Lung (tissue), 12 donors: Measurements from ENCODE around the gene ATP8B3. TPM values are rescaled to one million over a fixed set of nuclear protein-coding genes. Genes with fewer than 3 reads are reported as not detected.
"Not testable (repeated sequence)": the region's sequence is repeated elsewhere in the genome, so short reads cannot be mapped to it uniquely, and the experiment has no call there.

Experiments
- ATAC-seq: fragments of 200-7000 bp; cut with Tn5 transposase; one replicate; pipeline ENCODE4 v1.9.1; 2020; ENCODE audit warnings: moderate number of reproducible peaks; ENCODE audit not compliant: insufficient read depth, low FRiP score
- DNase-seq, 3 donors: peaks; one replicate each; pipeline ENCODE4 v3.0.0-alpha.2; 2013 to 2017
- H3K27ac ChIP-seq, 2 donors: one replicate each; pipeline ENCODE4 v1.5.1; 2013; ENCODE audit warnings: mild to moderate bottlenecking in 2 of 2, moderate library complexity in 2 of 2, control low read depth in 1 of 2, inconsistent platforms in 1 of 2, low read depth in 1 of 2, low read length in 1 of 2
- H3K27me3 ChIP-seq, 3 donors: one replicate each; pipeline ENCODE4 v1.5.1; 2013; ENCODE audit warnings: low read length in 2 of 3; ENCODE audit not compliant: control insufficient read depth in 3 of 3, insufficient read depth in 3 of 3
- H3K36me3 ChIP-seq, 4 donors: one replicate each; pipeline ENCODE4 v1.5.1; 2013; ENCODE audit warnings: low read length in 4 of 4, mild to moderate bottlenecking in 1 of 4, moderate library complexity in 1 of 4; ENCODE audit not compliant: control insufficient read depth in 4 of 4, insufficient read depth in 4 of 4
- H3K4me1 ChIP-seq, 5 donors: one replicate each; pipeline ENCODE4 v1.5.1; 2013; ENCODE audit warnings: low read length in 5 of 5, mild to moderate bottlenecking in 2 of 5, moderate library complexity in 1 of 5; ENCODE audit not compliant: control insufficient read depth in 5 of 5, insufficient read depth in 5 of 5
- H3K4me3 ChIP-seq: one replicate; pipeline ENCODE4 v1.5.1; 2013; ENCODE audit warnings: mild to moderate bottlenecking, control low read depth, moderate library complexity
- H3K9ac ChIP-seq, 2 donors: one replicate each; pipeline ENCODE4 v1.5.1; 2013; ENCODE audit warnings: low read length in 2 of 2, control low read depth in 1 of 2; ENCODE audit not compliant: insufficient read depth in 1 of 2
- H3K9me3 ChIP-seq, 4 donors: one replicate each; pipeline ENCODE4 v1.5.1; 2013; ENCODE audit warnings: low read length in 3 of 4, mild to moderate bottlenecking in 1 of 4, moderate library complexity in 1 of 4; ENCODE audit not compliant: control insufficient read depth in 4 of 4, insufficient read depth in 3 of 4
- CTCF ChIP-seq: IDR thresholded peaks from 2 replicates; pipeline ENCODE4 v1.5.1; 2012; ENCODE audit warnings: mild to moderate bottlenecking; ENCODE audit errors: control extremely low read depth, extremely low read depth
- WGBS, 2 donors: extraction: QIAGEN DNeasy Blood & Tissue Kit; methylation state at CpG; one replicate each; pipeline ENCODE4 v1.1.7; 2013; 5-methylcytosine and 5-hydroxymethylcytosine counted together
- polyA plus RNA-seq, 2 donors: library from polyadenylated mRNA; stranded (reverse); fragments of 200-250 nt; gene quantifications; one replicate each; pipeline ENCODE4 v1.2.1, GENCODE V29; 2013
- total RNA-seq, 2 donors: library from RNA; depleted of rRNA in 1 of 2; stranded (reverse); fragments of >200 nt in 1 of 2; gene quantifications; one replicate each; pipeline ENCODE4 v1.2.1, GENCODE V29; 2014 to 2021
- donor health status: control.
- donor health status: control.
- donor health status: Bipolar disorder and iron deficiency.
- donor health status: healthy.
- donor health status: DM: yes; HTN: yes; CAD: no.

ATP8B3 gene
- total and polyA plus RNA-seq, 4 donors, result 0.69 to 2.4 (median 1.8) TPM

DNA sequence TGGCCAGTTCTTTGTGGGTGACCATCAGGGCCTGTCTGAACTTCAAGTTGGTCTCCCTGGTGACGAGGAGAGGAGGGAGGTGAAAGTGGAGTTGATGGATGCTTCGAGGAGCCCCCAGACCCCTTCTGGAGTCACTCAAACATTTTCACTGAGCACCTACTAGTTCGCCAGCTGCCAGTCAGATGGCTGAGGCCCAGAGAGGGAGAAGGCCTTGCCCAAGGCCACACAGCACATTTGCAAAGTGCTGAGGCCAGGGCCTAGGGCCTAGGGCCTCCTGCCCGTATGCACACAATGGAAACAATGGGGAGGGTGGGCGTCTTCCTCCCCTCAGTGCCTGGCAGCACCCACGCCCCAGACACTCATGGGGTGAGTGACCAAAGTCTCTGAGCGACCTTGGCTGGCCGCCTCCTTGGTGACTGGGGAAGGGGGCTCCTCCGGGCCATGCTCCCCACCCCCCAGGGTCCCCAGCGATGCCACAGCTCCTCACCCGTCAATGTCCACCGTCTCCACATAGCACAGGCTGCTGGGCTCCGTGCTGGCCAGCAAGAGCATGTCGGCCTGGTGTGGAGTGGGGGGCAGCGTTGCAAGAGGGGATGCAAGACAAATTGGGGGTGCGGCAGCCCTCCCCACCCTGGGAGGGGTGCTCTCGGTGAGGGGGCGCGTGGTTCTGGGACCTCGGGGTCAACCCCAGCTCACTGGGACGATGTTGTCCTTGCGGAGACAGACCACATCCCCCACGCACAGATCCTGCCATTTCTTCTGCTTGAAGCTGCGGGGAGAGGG, 6.5 kb downstream of the ATP8B3 start:
- DNase-seq, result no peak
- no peak for TF ChIP-seq CTCF
- H3K9ac ChIP-seq, result no peak overlapping the region
- no peaks in the 10 kb centered on the region for H3K4me1 ChIP-seq
- ATAC-seq, result no peak
- H3K27ac ChIP-seq, result no peak overlapping the region
- H3K4me3 ChIP-seq, result no peak overlapping the region
- 91 to 92% methylated on average over 23 to 24 of the region's 24 CpGs for WGBS, 2 donors
- H3K27me3 ChIP-seq, result no peaks in the 10 kb centered on the region
- H3K36me3 ChIP-seq, result no peaks in the 10 kb centered on the region
- no peaks in the 10 kb centered on the region for H3K9me3 ChIP-seq

GRCh38 chr19:1804858-1805257, 7.2 kb downstream of the ATP8B3 start:
- Histone ChIP-seq H3K4me1 (no peaks in the 10 kb centered on the region), H3K27me3 (no peaks in the 10 kb centered on the region), H3K27ac (no peak overlapping the region), H3K4me3 (no peak overlapping the region), H3K9ac (no peak overlapping the region), H3K9me3 (no peaks in the 10 kb centered on the region), H3K36me3 (no peaks in the 10 kb centered on the region)
- no peak for TF ChIP-seq CTCF
- no peak for DNase-seq
- ATAC-seq, result no peak
- 92 to 97% methylated on average over 6 of the region's 6 CpGs for WGBS, 2 donors

- Histone ChIP-seq H3K9me3 (peaks cover 0 to 2% (median 0%) of the 10 kb centered on the region in 4 donors), H3K27me3 (peaks cover 0 to 4% (median 1%) of the 10 kb centered on the region in 3 donors), H3K4me1 (peaks cover 0 to 4% (median 0%) of the 10 kb centered on the region in 5 donors), H3K4me3 (no peak overlapping the region), H3K27ac (no peak overlapping the region), H3K9ac (no peak overlapping the region), H3K36me3 (no peaks in the 10 kb centered on the region)
- ATAC-seq (no peak), DNase-seq (no peak)
- WGBS, 2 donors, result 78 to 86% methylated on average over 36 of the region's 36 CpGs
- no peak for TF ChIP-seq CTCF
Measured at GRCh38 chr19:1799695-1800342, 12.3 kb downstream of the ATP8B3 start.

DNA sequence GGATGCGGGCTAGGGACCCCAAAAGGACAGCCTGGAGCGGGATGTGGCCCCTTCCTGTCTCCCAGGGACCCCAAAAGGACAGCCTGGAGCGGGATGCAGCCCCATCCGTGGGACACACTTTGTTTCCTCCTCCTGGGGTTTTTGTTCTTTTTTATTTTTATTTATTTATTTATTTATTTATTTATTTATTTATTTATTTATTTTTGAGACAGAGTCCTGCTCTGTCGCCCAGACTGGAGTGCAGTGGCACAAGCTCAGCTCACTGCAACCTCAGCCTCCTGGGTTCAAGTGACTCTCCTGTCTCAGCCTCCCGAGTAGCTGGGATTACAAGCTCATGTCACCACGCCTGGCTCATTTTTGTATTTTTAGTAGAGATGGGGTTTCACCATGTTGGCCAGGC, 14.8 kb downstream of the ATP8B3 start:
- H3K4me1 ChIP-seq, H3K9ac ChIP-seq, H3K27ac ChIP-seq, H3K36me3 ChIP-seq, H3K4me3 ChIP-seq, ATAC-seq, DNase-seq, H3K9me3 ChIP-seq, H3K27me3 ChIP-seq: not testable (repeated sequence)
- WGBS, 2 donors, result 85 to 90% methylated on average over 7 of the region's 7 CpGs
